ENCODE measurements around the gene GUCY1A2.

Gene GUCY1A2

GRCh38 chr11:106998116-106998915 is 20.0 kb downstream of the GUCY1A2 start:
- DNase-seq (ENCODE audit: low read depth): no peak

- no peak for DNase-seq (ENCODE audit: low read depth)
These were observed 21.0 kb downstream of the GUCY1A2 start for GRCh38 chr11:106997227-106997626.

GRCh38 chr11:106996691-106997090 is 21.6 kb downstream of the GUCY1A2 start:
- DNase-seq (ENCODE audit: low read depth): no peak

- no peak for DNase-seq (ENCODE audit: low read depth)
These were observed 27.9 kb downstream of the GUCY1A2 start for GRCh38 chr11:106990331-106990730.

GRCh38 chr11:106989078-106989455 is 29.2 kb downstream of the GUCY1A2 start:
- no peak for DNase-seq (ENCODE audit: low read depth)

GRCh38 chr11:106988151-106989077 is 29.9 kb downstream of the GUCY1A2 start:
- DNase-seq (ENCODE audit: low read depth): no peak

- DNase-seq (ENCODE audit: low read depth): no peak
These were observed 31.6 kb downstream of the GUCY1A2 start for GRCh38 chr11:106986673-106987072.

- no peak for DNase-seq (ENCODE audit: low read depth)
These were observed 32.0 kb downstream of the GUCY1A2 start for GRCh38 chr11:106986261-106986660.

- no peak for DNase-seq (ENCODE audit: low read depth)
These were observed 34.3 kb downstream of the GUCY1A2 start for GRCh38 chr11:106983991-106984390.

- DNase-seq (ENCODE audit: low read depth): no peak
These were observed 35.0 kb downstream of the GUCY1A2 start for GRCh38 chr11:106983261-106983660.

GRCh38 chr11:106974831-106975230 is 43.4 kb downstream of the GUCY1A2 start:
- DNase-seq (ENCODE audit: low read depth): no peak

GRCh38 chr11:106971864-106972263 is 46.4 kb downstream of the GUCY1A2 start:
- DNase-seq (ENCODE audit: low read depth): no peak

GRCh38 chr11:106969644-106970355 is 48.5 kb downstream of the GUCY1A2 start:
- DNase-seq (ENCODE audit: low read depth): no peak

- DNase-seq (ENCODE audit: low read depth): no peak
These were observed 55.3 kb downstream of the GUCY1A2 start for GRCh38 chr11:106962995-106963394.

- DNase-seq (ENCODE audit: low read depth): no peak
These were observed 56.8 kb downstream of the GUCY1A2 start for GRCh38 chr11:106961518-106961917.

GRCh38 chr11:106961048-106961447 is 57.2 kb downstream of the GUCY1A2 start:
- no peak for DNase-seq (ENCODE audit: low read depth)

GRCh38 chr11:106959800-106960199 is 58.5 kb downstream of the GUCY1A2 start:
- DNase-seq (ENCODE audit: low read depth): no peak

GRCh38 chr11:106959386-106959785 is 58.9 kb downstream of the GUCY1A2 start:
- DNase-seq (ENCODE audit: low read depth): no peak

GRCh38 chr11:106958517-106959248 is 59.6 kb downstream of the GUCY1A2 start:
- DNase-seq (ENCODE audit: low read depth): no peak

- DNase-seq (ENCODE audit: low read depth): no peak
These were observed 61.2 kb downstream of the GUCY1A2 start for GRCh38 chr11:106957030-106957482.

GRCh38 chr11:106950067-106950491 is 68.2 kb downstream of the GUCY1A2 start:
- DNase-seq (ENCODE audit: low read depth): no peak

- DNase-seq (ENCODE audit: low read depth): no peak
These were observed 75.2 kb downstream of the GUCY1A2 start for GRCh38 chr11:106943089-106943488.
